ENCODE measurements around the gene L3MBTL4. TPM values are rescaled to one million over a fixed set of nuclear protein-coding genes. Genes with fewer than 3 reads are reported as not detected.

The L3MBTL4 gene
- total RNA-seq, 4 donors from 2014 or later = 3.6 to 9.0 (median 5.0) TPM

DNA sequence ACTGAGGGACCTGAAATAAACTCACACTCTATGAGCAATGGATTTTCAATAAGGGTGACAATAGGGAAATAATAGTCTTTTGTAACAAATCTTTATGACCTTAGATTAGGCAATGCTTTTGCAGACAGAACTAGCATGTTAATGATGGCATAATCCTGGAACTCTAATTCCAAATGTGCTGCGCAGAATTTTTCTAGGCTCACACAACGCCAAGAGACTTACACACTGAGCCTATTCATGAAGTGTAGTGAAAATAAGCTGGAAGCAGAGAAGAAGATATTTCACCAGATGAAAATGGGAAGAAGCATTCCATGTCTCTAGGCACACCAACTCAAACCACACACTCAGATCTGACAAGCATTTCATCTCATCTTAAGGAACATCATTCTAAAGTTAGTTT, 178.5 kb downstream of the L3MBTL4 start:
- H3K27me3 ChIP-seq = no peaks in the 10 kb centered on the region
- peaks cover 0 to 19% (median 0%) of the 10 kb centered on the region in 3 donors for H3K36me3 ChIP-seq
- no peaks in the 10 kb centered on the region for H3K4me1 ChIP-seq
- DNase-seq = no peak
- intact Hi-C loops (cut with DNase I) = no loop called here
- H3K4me3 ChIP-seq = no peak overlapping the region
- WGBS, 2 donors = 63 to 80% methylated on average over 2 of the region's 2 CpGs
- peaks cover 0 to 5% (median 0%) of the 10 kb centered on the region in 3 donors for H3K9me3 ChIP-seq
- TF ChIP-seq, protein P1, sequence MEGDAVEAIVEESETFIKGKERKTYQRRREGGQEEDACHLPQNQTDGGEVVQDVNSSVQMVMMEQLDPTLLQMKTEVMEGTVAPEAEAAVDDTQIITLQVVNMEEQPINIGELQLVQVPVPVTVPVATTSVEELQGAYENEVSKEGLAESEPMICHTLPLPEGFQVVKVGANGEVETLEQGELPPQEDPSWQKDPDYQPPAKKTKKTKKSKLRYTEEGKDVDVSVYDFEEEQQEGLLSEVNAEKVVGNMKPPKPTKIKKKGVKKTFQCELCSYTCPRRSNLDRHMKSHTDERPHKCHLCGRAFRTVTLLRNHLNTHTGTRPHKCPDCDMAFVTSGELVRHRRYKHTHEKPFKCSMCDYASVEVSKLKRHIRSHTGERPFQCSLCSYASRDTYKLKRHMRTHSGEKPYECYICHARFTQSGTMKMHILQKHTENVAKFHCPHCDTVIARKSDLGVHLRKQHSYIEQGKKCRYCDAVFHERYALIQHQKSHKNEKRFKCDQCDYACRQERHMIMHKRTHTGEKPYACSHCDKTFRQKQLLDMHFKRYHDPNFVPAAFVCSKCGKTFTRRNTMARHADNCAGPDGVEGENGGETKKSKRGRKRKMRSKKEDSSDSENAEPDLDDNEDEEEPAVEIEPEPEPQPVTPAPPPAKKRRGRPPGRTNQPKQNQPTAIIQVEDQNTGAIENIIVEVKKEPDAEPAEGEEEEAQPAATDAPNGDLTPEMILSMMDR (IDR thresholded peaks at IDR 0.05) = no peak
- TF ChIP-seq POLR2A (IDR thresholded peaks at IDR 0.05) = no peak
- no peak overlapping the region for H3K27ac ChIP-seq

DNA sequence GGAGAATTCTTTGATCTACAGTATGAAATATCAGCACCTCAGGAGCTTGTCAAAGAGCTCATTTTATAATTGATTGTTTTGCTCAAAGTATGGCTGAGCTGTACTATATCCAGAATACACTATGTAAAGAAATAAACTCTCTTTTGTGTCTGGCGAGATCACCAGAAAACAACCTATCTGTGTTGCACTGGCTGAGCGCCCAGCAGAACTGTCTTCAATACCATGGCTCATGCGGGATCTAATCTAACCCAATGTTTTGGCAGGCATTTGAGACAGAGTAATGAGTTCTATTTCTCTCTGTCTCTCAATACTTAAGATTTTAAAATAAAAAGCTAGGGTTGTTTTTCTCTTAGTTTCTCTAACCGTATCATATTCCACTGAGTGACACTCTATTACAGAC, 192.4 kb downstream of the L3MBTL4 start:
- H3K4me3 ChIP-seq = no peak overlapping the region
- WGBS, 2 donors = 80% methylated on average over 4 of the region's 4 CpGs
- H3K36me3 ChIP-seq = peaks cover 0 to 13% (median 0%) of the 10 kb centered on the region in 3 donors
- H3K27me3 ChIP-seq = no peaks in the 10 kb centered on the region
- H3K4me1 ChIP-seq = peaks cover 0 to 7% (median 0%) of the 10 kb centered on the region in 3 donors
- H3K27ac ChIP-seq = no peak overlapping the region
- H3K9me3 ChIP-seq = peaks cover 0 to 3% (median 0%) of the 10 kb centered on the region in 3 donors
- TF ChIP-seq, protein P1 (IDR thresholded peaks at IDR 0.05) = no peak
- DNase-seq = no peak
- intact Hi-C loops (cut with DNase I) = no loop called here

DNA sequence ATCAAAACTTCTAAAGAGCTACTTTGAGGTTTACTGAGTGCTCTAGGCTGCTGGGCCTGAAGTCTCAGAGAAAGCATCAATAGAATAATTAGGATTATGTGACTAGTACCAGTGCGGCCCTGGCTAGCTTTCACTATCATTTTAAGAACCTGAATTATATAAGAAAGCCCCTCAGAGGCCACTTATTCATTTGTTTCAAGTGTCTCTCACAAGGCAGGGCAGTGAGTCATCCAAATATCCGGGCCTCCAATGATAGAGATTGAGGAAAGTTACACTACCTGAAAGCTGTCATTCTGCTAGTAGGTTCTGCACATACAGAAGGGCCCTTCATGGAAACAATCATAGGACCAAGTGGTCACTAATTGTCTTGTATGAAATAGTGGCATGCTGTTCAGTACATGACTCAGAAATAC, 193.1 kb downstream of the L3MBTL4 start:
- DNase-seq = no peak
- Histone ChIP-seq H3K27me3 (no peaks in the 10 kb centered on the region), H3K27ac (peak overlapping the region in 1 of 4 donors; percentile 7), H3K36me3 (peaks cover 0 to 13% (median 0%) of the 10 kb centered on the region in 3 donors), H3K9me3 (peaks cover 0 to 3% (median 0%) of the 10 kb centered on the region in 3 donors), H3K4me3 (no peak overlapping the region), H3K4me1 (peaks cover 0 to 7% (median 0%) of the 10 kb centered on the region in 3 donors)
- 62% methylated on average over 2 of the region's 2 CpGs for WGBS, 2 donors
- no peak for TF ChIP-seq POLR2A (IDR thresholded peaks at IDR 0.05)
- intact Hi-C loops (cut with DNase I) = no loop called here

DNA sequence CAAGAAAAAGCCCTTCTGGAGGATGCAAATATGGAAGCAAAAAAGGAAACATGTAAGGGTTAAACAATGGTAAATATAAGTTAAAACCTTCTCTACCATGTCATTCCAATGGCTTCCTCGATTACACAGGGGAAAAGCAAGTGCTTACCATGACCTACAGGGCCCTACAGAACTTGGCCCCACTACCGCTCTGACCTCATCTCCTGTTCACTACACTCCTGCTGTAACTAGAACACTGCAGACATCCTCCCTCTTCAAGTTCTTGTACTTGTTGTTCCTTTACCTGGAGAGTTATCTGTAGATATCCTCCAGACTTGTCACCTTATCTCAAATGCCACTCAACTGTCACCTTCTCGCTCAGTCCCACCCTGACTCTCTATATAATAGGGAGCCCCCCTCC, 194.6 kb downstream of the L3MBTL4 start:
- TF ChIP-seq, protein P1 (IDR thresholded peaks at IDR 0.05) = no peak
- TF ChIP-seq POLR2A (IDR thresholded peaks at IDR 0.05) = no peak
- no peaks in the 10 kb centered on the region for H3K9me3 ChIP-seq
- peaks cover 0 to 12% (median 0%) of the 10 kb centered on the region in 3 donors for H3K4me1 ChIP-seq
- WGBS, 2 donors = 82 to 85% methylated on average over 3 of the region's 3 CpGs
- intact Hi-C loops (cut with DNase I) = no loop called here
- H3K36me3 ChIP-seq = peaks cover 0 to 2% (median 0%) of the 10 kb centered on the region in 3 donors
- H3K4me3 ChIP-seq = no peak overlapping the region
- no peaks in the 10 kb centered on the region for H3K27me3 ChIP-seq
- no peak overlapping the region for H3K27ac ChIP-seq
- no peak for DNase-seq

DNA sequence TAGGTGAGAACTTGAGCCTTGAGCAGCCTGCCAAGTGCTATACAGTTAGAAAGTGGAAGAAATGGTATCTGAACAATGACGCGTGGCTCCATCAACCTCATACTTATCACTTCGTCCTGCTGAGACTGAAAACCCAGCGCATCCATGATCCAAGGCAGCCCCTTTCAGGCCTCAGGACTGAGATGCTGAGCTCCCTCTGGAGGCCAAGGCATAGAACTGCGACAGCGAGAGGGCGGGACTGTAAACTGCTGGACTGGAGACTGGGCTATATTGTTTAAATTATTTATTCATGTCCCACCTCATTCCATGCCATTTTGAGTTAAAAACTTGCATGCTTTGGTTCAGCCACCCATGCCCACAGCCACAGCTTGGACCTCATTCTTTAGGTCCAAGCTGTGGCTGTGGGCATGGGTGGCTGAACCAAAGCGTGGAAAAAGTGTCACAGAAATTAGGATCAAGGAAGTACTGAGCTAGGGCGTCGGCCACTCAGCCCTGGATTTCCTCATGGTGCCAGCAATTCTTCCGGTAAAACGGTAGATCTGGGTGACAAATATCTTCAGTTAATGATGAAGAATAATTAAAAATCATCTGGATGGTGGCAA, 195.5 kb downstream of the L3MBTL4 start:
- peaks cover 0 to 13% (median 0%) of the 10 kb centered on the region in 3 donors for H3K4me1 ChIP-seq
- no peak for TF ChIP-seq POLR2A (IDR thresholded peaks at IDR 0.05)
- TF ChIP-seq, protein P1 (IDR thresholded peaks at IDR 0.05) = peak in 4 of 6 experiments; percentile 13 to 49 (median 32)
- no peak for DNase-seq
- no peak overlapping the region for H3K27ac ChIP-seq
- H3K36me3 ChIP-seq = no peaks in the 10 kb centered on the region
- no peaks in the 10 kb centered on the region for H3K9me3 ChIP-seq
- H3K27me3 ChIP-seq = no peaks in the 10 kb centered on the region
- WGBS, 2 donors = 66 to 84% methylated on average over 11 to 12 of the region's 12 CpGs
- intact Hi-C loops (cut with DNase I) = no loop called here
- no peak overlapping the region for H3K4me3 ChIP-seq

Measured in esophagus squamous epithelium (tissue), 5 donors.